Adipose tissue (tissue), 3 donors: ENCODE data around the gene DCC. TPM values are rescaled to one million over a fixed set of nuclear protein-coding genes. Genes with fewer than 3 reads are reported as not detected.

Source experiments
- H3K27ac ChIP-seq: one replicate; pipeline ENCODE4 v1.5.1; 2013; ENCODE audit warnings: low read depth, low read length
- WGBS, 3 donors: extraction: QIAGEN DNeasy Blood & Tissue Kit; methylation state at CpG; one replicate each; pipeline ENCODE4 v1.1.7; 2013; 5-methylcytosine and 5-hydroxymethylcytosine counted together
- polyA plus RNA-seq, 3 donors: library from polyadenylated mRNA; stranded (reverse); fragments of 200-250 nt; gene quantifications; one replicate each; pipeline ENCODE4 v1.2.3, GENCODE V29; 2013
- donor health status: healthy with polysubstance abuse.
- donor health status: Bipolar disorder and iron deficiency.
- donor health status: healthy.

DCC gene
- polyA plus RNA-seq, 3 donors: 0.01 to 0.13 TPM; not detected in 1

DNA sequence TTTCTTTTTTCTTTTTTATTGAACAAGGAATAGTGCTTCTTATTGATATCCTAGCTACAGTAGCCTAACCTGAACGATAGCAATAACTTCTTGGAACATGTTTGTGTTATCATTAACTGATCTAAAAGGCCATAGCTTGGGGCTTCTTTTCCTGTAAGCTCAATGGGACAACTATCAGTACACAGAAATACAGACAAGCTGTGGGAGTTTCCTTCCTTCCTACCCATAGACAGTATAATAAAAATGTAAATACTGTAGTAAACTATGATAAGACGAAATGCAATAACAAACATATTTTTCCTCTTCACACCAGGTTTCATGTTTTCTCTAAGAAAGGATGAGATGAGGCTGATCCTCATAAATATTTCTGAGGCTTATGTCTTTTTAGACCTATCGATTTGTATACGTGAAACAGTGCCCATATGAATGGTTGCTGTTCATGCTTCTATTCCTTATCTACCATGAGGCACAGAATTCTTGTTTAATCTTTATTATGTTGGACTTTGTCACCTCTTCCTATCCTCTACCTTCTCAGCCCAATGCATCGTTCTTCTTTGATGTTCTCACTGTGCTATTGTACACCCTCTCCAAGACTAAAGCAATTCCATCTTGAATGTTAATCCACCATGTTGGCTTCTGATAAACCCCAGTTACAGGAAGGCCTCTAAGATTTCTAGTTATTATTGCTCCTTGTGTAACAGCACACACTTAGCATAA, 361.4 kb downstream of the DCC start:
- 54 to 81% (median 73%) methylated on average over 5 of the region's 5 CpGs for WGBS, 3 donors
- no peak overlapping the region for H3K27ac ChIP-seq

DNA sequence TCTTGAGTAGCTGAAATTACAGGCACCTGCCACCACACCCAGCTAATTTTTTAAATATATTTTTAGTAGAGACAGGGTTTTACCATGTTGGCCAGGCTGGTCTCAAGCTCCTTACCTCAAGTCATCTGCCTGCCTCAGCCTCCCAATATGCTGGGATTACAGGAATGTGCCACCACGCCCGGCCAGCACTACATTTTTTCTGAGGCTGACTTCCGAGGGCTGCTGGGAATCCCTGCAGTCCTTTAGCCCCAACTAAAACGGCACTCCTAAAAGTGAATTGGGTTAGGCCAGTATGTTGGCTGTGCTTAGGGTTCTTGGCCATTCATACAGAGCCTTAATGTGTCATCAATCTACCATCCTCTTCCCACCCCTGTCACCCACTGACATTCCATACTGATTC, 375.4 kb downstream of the DCC start:
- H3K27ac ChIP-seq: no peak overlapping the region
- WGBS, 3 donors: 74 to 87% (median 76%) methylated on average over 4 of the region's 4 CpGs

DNA sequence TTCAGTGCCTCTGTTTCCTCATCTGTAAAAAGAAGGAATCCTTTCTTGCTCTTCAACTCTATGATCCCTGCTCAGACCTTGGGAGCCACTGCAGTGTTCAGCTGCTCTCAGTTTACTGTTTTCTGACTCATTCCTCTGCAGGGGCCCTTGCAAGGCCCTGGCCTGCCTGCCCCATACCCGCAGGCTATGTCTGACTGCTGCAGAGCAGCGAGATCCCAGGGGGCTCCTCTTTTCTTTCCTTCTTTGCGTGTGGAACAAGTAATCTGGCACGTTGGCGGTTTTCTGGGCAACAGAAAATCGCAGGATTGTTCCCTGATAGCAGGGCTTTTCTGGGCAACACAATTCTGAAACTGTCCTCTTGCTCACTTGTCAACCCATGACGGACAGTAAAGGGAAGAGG, 376.0 kb downstream of the DCC start:
- no peak overlapping the region for H3K27ac ChIP-seq
- 66 to 89% (median 83%) methylated on average over 7 of the region's 7 CpGs for WGBS, 3 donors

DNA sequence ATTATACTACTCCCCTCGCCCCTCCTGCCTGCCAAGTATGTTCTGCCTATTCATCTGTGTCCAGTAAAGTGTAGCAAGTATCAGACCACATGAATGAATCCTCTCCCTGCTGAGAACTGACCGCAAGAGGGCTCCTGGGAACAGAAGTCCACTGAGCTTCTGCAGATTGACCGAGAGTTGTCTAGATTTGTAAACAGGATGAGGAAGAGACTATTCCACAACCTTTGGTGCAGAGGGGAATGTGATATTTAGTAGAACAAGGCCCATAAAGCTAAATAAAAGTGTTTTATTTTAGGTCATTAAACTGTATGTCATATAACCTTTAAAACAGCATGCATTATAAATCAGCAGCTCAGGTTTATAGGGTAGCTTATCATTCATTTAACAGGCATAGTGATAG, 377.0 kb downstream of the DCC start:
- H3K27ac ChIP-seq: no peak overlapping the region
- 29 to 46% (median 34%) methylated on average over 3 of the region's 3 CpGs for WGBS, 3 donors

DNA sequence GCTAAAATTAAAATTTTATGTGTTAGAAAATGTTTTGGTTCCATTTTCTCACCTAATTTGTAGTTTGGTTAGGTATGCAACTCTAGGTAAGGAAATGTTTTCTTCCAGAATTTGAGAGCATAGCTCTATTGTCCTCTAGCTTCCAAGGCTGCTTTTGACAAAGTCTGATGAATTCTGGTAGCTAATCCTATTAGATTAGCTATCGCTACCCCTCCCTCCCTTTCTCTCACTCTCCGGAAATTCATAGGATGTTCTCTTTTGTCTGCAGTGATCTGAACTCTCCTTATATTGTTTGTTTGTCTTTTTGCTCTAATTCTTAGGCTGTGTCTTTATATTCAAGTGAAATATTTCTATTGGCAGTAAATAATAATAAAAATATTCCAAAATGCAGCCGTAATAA, 382.9 kb downstream of the DCC start:
- no peak overlapping the region for H3K27ac ChIP-seq
- 88 to 93% (median 92%) methylated on average over 3 of the region's 3 CpGs for WGBS, 3 donors

DNA sequence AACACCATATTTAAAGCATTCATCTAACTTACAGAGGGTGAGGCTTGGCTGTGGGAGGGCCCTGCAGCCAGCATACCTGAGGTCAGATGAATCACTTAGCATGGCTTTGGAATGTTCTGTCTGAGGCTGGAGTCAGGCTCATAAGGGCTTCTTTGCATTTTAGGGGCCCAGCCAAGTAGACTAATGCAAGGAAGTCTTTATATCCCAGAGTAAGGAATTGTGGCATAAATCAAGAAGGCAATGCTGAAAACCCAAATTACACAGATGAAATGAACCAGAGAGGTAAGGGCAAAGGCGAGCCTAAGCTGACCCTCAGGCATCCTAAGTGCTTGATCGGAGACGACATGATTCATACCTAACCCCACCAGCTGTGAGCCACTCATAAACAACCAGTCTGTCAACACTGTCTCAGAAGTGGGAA, 383.6 kb downstream of the DCC start:
- 48 to 75% (median 57%) methylated on average over 3 of the region's 3 CpGs for WGBS, 3 donors
- H3K27ac ChIP-seq: no peak overlapping the region

DNA sequence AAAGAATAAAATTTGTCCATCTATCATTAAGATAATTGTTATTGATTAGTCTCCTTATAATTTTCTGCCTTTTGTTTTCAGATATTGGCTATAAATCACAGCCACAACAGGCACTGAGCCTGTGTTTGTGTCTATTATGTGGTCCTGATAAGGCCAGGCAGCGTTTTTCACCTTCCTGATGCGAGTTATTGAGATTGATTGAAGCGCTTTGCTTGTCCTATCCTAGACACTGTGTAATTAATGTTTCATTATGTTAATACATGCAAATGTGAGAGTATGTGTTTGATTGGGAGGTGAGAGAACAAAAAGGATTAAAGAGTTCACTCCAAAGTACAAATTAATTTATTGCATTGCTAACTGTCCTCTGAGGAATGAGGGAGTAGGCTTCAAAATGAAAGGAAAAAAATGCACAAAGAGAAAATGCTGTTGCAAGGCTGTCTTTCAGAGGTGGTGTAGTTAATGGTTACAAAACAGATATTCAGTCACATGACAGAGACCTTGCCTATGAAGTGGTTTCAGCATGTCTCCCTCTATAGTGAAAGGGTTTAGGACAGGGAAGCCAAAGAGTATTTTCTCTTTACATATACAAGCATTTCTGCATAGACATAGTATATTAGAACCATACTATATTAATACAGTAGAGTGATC, 391.1 kb downstream of the DCC start:
- H3K27ac ChIP-seq: no peak overlapping the region
- 70 to 80% (median 77%) methylated on average over 3 of the region's 3 CpGs for WGBS, 3 donors

DNA sequence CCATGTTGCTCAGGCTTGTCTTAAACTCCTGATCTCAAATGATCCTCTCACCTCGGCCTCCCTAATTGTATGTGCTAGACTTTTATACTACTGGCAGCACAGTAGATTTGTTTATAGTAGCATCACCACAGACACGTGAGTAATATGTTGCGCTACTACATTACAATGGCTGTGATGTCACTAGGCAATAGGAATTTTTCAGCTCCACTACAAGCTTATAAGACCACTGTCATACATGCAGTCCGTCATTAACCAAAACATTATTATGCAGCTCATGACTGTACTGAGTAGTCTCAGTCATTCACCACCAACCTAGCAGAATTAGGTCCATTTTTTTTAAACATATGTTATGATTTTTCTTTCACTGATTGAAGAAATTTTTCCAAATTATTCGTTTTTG, 398.9 kb downstream of the DCC start:
- no peak overlapping the region for H3K27ac ChIP-seq
- 82 to 90% (median 83%) methylated on average over 5 of the region's 5 CpGs for WGBS, 3 donors

DNA sequence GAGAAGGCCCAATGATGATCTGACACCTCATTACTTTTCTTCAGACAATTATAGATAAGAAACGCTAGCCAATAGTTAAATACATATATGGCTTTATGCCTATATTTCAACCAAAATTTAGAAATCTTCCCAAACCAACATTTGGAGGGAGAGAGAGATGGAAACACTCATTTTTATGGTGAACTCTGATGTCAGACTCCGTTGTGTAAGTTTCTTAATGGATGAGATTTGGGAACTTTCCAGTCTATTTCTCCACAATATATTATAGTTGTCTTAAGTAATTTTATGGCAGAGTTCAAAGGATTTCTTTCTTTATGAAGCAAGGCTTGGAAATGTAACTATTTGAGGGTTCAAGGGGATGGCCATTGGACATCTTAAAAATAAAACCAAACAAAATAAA, 407.0 kb downstream of the DCC start:
- 50 to 62% (median 51%) methylated on average over 2 of the region's 2 CpGs for WGBS, 3 donors
- H3K27ac ChIP-seq: no peak overlapping the region

DNA sequence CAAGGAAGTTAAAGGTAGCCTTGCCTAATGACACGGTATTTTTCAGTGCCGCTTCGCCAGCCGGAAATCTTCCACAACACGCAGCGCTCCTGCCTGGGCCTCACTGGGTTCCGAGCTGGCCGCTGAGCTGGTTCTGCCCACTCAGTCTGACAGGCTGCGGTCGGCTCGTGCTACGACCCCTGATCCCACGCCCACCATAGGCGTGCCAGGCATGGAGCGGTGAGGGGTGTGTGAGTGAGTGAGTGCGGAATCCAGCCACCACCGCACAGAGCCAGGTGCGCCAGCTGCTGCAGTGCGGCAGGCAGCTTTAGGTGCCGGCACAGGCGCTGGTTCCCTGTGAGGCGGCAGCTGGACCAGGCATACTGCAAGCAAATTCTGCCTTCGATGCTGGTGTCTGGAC, 407.9 kb downstream of the DCC start:
- H3K27ac ChIP-seq: no peak overlapping the region
- WGBS, 3 donors: 94 to 96% (median 96%) methylated on average over 23 of the region's 23 CpGs

DNA sequence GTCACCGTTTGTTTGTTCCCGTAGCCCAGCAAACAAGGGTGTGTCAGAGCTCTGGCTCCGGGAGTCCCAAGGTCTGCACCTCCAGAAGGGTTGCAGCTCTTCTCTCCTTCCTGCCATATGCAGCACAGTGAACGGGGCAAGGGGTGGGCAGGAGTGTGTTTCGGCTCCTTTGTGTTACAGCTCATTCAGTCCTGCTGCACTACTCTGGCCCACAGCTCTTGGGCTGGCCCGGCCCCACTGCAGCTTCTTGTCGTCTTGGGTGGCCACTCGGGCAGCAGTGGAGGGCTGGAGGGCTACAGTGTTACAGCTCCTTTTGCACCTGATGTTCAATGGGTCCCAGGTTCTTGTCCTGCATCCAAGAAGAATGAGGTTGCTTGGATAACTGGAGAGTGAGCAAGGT, 408.3 kb downstream of the DCC start:
- H3K27ac ChIP-seq: no peak overlapping the region
- WGBS, 3 donors: 88 to 91% (median 90%) methylated on average over 8 of the region's 8 CpGs

DNA sequence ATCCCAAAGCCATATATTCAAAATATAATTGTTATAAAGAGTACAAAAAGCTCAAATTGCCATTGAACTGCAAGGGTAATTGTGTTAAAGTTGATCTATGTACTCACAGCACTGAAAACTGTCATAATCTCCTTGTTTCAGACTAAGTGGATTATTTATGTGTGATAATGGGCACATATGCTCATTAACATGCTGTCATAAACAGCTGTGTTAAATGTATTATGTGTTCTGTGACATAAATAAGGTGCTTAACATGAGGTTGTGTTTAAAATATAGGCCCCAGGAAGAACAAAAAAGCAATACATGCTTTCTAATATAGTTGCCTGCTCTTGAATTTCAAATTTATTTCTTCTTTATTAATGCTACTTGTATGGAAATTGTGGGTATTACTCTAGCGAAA, 409.5 kb downstream of the DCC start:
- 78 to 91% (median 80%) methylated on average over 1 of the region's 1 CpG for WGBS, 3 donors
- H3K27ac ChIP-seq: no peak overlapping the region

DNA sequence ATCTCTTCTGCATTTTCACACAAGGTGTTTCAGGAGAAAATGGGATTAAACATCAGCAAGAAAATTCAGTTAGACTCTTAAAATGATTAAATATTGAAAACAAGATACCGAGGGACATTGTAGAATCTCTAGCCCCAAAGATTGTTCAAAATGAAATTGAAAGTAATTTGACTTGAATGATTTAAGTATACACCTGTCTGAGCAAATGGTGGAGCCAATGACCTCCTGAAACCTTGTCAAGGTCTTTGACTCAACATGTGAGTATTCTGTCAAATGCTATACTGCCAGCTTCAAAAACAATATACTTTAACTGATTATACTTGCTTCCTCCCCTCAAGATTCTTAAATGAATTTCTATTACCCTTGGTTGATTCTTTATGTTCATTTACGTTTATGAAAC, 411.0 kb downstream of the DCC start:
- H3K27ac ChIP-seq: no peak overlapping the region
- WGBS, 3 donors: 58 to 77% (median 74%) methylated on average over 2 of the region's 2 CpGs

DNA sequence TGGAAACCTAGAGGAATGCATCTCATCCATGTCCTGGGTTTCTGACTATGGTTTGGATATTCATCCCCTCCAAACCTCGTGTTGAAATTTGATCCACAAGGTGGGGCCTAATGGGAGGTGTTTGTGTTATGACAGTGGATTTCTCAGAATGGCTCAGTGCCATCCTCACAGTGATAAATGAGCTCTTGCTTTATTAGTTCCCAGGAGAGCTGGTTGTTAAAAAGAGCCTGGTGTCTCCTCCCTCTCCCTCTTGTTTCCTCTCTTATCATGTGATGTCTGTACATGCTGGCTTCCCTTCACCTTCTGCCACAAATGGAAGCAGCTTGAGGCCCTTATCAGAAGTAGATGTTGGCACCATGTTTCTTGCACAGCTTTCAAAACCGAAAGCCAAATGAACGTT, 424.3 kb downstream of the DCC start:
- H3K27ac ChIP-seq: no peak overlapping the region
- WGBS, 3 donors: 40 to 53% (median 43%) methylated on average over 3 of the region's 3 CpGs

DNA sequence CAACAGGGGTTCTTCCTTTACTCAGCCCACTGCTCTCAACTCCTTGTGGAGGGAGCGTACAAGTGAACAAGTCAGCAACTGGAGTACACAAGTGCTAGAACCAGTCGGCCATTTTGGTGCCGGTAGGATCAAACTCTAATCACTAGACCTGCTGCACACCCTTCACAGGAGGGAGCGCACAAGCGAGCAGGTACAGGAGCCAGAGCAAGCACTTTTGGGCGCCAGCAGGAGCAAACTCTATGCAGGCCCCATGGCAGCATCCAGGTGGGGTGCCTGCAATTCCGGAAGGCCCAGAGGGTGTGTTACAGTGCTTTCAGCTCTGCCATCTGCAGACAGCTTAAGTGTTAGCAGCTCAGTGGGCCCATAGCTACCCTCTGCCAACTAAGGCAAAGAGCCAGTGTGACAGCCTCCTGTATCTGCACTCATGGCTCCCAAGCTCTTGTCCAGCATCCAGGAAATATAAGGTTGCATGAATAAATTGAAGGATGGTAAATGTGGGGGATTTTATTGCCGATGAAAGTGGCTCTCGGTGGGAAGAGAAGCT, 426.1 kb downstream of the DCC start:
- WGBS, 3 donors: 77 to 82% (median 82%) methylated on average over 9 of the region's 9 CpGs
- H3K27ac ChIP-seq: no peak overlapping the region

DNA sequence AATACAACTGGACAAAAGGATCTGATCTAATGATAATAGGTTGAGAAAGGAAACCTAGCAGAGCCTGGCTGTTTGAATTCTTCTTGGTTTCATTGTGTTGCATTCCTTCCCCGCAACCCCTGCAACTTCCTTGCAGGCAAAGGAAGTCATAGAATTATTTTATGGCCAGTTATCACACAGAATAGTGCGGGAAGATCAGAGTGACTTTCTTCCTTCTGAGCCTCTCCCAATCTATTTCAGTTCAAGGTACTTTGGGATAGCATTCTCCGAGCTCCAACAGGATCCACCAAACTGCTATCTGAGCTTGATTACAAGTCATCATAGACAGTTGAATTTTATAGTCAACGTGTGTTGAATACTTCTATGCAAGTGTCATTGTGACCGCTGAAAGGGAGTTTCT, 441.1 kb downstream of the DCC start:
- no peak overlapping the region for H3K27ac ChIP-seq
- 68 to 86% (median 74%) methylated on average over 5 of the region's 5 CpGs for WGBS, 3 donors

DNA sequence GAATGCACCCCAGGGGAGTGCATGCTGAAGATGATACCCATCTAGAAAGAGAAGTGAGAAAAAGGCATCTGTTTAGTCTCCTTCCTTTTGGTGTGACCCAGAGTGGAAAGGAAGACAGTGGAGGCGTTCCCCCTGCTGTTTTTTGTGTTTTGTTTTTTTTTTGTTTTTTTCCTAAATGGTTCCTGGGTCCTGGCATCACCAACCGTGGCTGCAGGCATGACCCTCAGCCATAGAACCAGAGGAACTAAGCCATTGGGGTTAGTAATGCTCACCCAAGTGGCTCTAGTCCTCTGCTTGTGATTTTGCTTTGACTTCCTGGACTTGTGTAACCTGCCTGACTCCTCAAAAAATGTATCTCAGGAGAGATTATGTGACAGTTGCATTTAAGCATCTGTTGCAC, 451.3 kb downstream of the DCC start:
- H3K27ac ChIP-seq: no peak overlapping the region
- WGBS, 3 donors: 44 to 50% (median 48%) methylated on average over 2 of the region's 2 CpGs

DNA sequence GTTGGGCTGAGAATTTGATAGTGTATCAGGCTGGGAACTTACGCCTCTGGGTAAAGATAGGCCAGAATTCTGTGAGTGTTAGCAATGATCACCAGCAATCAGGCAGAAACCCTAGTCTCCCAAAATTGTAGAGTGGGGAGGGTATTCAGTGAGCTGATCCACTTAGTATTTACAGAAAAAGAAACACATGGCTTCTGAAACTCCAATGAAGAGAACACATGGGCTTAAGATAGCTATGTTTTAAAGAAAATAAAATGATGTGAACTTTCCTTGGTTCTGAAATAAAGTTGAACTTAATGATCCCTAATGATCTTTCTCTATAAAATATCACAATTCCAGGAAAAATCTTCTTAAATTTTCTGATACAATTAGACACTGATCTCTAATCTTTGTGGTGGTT, 472.8 kb downstream of the DCC start:
- WGBS, 3 donors: 66 to 93% (median 86%) methylated on average over 1 of the region's 1 CpG
- H3K27ac ChIP-seq: no peak overlapping the region

DNA sequence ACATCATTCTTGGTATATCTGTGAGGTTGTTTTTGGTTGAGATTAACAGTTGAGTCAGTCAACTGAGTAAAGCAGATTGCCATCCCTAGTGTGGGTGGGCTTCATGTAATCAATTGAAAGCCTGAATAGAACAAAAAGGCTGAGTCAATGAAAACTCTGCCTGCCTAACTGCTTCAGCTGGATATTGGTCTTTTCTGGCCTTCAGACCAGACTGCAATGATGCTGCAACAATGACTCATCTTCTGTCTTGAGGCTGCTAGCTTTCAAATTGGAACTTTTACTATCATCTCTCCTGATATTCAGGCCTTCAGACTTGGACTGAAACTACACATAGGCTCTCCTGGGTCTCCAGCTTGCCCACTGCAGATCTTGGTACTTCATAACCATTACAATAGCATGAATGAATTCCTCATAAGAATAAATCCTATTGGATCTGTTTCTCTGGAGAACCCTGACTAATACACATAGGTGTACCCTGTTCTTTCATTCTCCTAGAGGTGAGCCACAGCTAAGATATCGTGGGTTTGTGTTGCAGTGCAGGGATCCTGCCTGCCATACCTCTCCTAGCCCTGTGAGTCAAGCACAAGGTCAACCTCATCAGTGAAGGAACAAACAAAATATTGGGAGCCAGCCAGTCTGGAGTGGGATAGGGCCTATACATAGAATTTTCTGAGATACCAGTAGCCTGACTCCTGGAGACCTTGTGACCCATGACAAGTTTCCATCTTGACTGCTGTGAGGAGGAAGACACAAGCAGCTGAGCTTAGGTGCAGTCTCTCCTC, 473.8 kb downstream of the DCC start:
- H3K27ac ChIP-seq: no peak overlapping the region
- 15 to 54% (median 37%) methylated on average over 1 of the region's 1 CpG for WGBS, 3 donors
